ENCODE data around the gene ATAD5. TPM values are rescaled to one million over a fixed set of nuclear protein-coding genes. Genes with fewer than 3 reads are reported as not detected.
"Not testable (repeated sequence)": the region's sequence is repeated elsewhere in the genome, so short reads cannot be mapped to it uniquely, and the experiment has no call there.

The ATAD5 gene
- total RNA-seq, 1 donor from 2014 or later = 1.6 TPM

GRCh38 chr17:30906101-30906911, 74.5 kb downstream of the ATAD5 start, which contains the start of gene TEFM:
TEFM (minus strand) TSS chr17:30906238; CDS start chr17:30906198, 40 bp downstream.
- Histone ChIP-seq H3K27ac (peak within 1 kb of the TSS; percentile 92), H3K4me3 (peak within 1 kb of the TSS; percentile 75), H3K9me3 (no peaks in the 10 kb centered on the region), H3K36me3 (peaks cover 28% of the 10 kb centered on the region), H3K27me3 (ENCODE audit: low read depth) (no peaks in the 10 kb centered on the region), H3K4me1 (peaks cover 20% of the 10 kb centered on the region)
- intact Hi-C loops (cut with DNase I) = no loop called here
- DNase-seq = peak; percentile 92
- peak; percentile 99 for ATAC-seq
- no peak for TF ChIP-seq CTCF (IDR thresholded peaks at IDR 0.05)

GRCh38 chr17:30908717-30909420, 77.1 kb downstream of the ATAD5 start:
- H3K27me3 ChIP-seq (ENCODE audit: low read depth) = no peaks in the 10 kb centered on the region
- H3K4me1 ChIP-seq = peaks cover 20% of the 10 kb centered on the region
- intact Hi-C loops (cut with DNase I) = no loop called here
- H3K36me3 ChIP-seq = peaks cover 2% of the 10 kb centered on the region
- no peak for TF ChIP-seq CTCF (IDR thresholded peaks at IDR 0.05)
- no peak overlapping the region for H3K4me3 ChIP-seq
- DNase-seq = no peak
- H3K27ac ChIP-seq = no peak overlapping the region
- no peak for ATAC-seq
- H3K9me3 ChIP-seq = no peaks in the 10 kb centered on the region

DNA sequence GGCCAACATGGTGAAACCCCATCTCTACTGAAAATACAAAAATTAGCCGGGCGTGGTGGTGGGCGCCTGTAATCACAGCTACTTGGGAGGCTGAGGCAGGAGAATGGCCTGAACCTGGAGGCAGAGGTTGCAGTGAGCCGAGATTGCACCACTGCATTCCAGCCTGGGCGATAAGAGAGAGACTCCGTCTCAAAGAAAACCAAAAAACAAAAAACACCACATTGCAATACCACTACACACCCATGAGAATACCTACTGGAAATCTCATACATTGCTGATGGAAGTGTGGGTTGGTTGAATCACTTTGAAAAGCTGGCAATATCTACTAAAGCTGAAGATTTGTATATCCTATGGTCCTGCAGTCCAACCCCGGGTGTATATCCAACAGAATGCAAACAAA, 78.4 kb downstream of the ATAD5 start:
- H3K36me3 ChIP-seq; H3K4me3 ChIP-seq; DNase-seq; intact Hi-C loops (cut with DNase I); H3K27ac ChIP-seq; ATAC-seq; H3K27me3 ChIP-seq (ENCODE audit: low read depth); H3K9me3 ChIP-seq: not testable (repeated sequence)
- peaks cover 16% of the 10 kb centered on the region for H3K4me1 ChIP-seq

DNA sequence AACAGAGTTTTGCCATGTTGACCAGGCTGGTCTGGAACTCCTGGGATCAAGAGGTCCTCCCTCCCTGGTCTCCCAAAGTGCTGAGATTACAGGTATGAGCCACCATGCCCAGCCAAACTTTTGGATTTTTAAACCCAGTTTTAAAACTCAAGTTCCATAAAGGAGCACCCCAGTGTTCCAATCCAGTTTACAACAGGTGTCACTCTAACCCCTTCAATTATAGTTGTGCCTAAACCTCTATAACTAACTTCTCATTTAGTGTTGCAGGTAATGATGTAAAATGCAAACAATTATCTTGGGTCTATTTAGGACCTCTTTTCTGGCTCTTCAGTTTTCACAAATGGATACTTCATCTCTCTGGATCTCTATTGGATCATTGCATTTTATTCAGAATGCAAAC, 82.2 kb downstream of the ATAD5 start:
- H3K9me3 ChIP-seq = no peaks in the 10 kb centered on the region
- ATAC-seq (no peak), DNase-seq (no peak)
- intact Hi-C loops (cut with DNase I) = no loop called here
- H3K4me3 ChIP-seq = no peak overlapping the region
- no peaks in the 10 kb centered on the region for H3K4me1 ChIP-seq
- no peak overlapping the region for H3K27ac ChIP-seq
- no peaks in the 10 kb centered on the region for H3K36me3 ChIP-seq
- no peak for TF ChIP-seq CTCF (IDR thresholded peaks at IDR 0.05)
- no peaks in the 10 kb centered on the region for H3K27me3 ChIP-seq (ENCODE audit: low read depth)

- H3K27me3 ChIP-seq (ENCODE audit: low read depth) = no peaks in the 10 kb centered on the region
- no peak for DNase-seq
Measured at GRCh38 chr17:30915833-30916611, 84.3 kb downstream of the ATAD5 start.

More at GRCh38 chr17:30915833-30916611, 84.3 kb downstream of the ATAD5 start:
- H3K36me3 ChIP-seq = no peaks in the 10 kb centered on the region
- no peak for TF ChIP-seq CTCF (IDR thresholded peaks at IDR 0.05)
- ATAC-seq = no peak
- no peak overlapping the region for H3K27ac ChIP-seq
- H3K4me3 ChIP-seq = no peak overlapping the region
- peaks cover 5% of the 10 kb centered on the region for H3K4me1 ChIP-seq
- no peaks in the 10 kb centered on the region for H3K9me3 ChIP-seq
- intact Hi-C loops (cut with DNase I) = no loop called here

All from lower lobe of right lung (tissue), 2 donors.